ENCODE measurements around the gene TMEM43. TPM values are rescaled to one million over a fixed set of nuclear protein-coding genes. Genes with fewer than 3 reads are reported as not detected.

The TMEM43 gene
- total RNA-seq, 4 donors from 2014 or later, result 64.0 to 140 (median 76.3) TPM

DNA sequence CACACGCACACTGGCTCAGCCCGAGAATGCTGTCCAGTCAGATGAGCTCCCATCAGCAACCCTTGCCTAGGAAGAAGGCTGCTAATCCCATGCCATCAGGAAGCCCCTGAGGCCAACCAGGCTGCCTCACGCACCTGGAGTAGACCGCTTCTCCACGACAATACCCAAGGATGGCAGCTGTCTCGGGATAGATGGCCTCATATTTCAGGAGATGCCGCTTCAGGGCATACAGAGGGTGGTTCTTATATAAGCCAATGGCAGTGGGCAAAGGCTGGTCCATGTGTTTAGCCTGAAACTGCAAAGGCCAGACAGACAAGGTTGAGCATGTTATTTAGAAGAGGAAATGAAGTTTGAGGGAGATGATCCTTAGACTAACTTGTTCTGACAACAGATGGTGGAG lies 31.3 kb downstream of the TMEM43 start:
- no peak for DNase-seq
- TF ChIP-seq, protein P1, sequence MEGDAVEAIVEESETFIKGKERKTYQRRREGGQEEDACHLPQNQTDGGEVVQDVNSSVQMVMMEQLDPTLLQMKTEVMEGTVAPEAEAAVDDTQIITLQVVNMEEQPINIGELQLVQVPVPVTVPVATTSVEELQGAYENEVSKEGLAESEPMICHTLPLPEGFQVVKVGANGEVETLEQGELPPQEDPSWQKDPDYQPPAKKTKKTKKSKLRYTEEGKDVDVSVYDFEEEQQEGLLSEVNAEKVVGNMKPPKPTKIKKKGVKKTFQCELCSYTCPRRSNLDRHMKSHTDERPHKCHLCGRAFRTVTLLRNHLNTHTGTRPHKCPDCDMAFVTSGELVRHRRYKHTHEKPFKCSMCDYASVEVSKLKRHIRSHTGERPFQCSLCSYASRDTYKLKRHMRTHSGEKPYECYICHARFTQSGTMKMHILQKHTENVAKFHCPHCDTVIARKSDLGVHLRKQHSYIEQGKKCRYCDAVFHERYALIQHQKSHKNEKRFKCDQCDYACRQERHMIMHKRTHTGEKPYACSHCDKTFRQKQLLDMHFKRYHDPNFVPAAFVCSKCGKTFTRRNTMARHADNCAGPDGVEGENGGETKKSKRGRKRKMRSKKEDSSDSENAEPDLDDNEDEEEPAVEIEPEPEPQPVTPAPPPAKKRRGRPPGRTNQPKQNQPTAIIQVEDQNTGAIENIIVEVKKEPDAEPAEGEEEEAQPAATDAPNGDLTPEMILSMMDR (IDR thresholded peaks at IDR 0.05), result no peak
- no peak for TF ChIP-seq POLR2A (IDR thresholded peaks at IDR 0.05)
- peak overlapping the region in 1 of 4 donors; percentile 27 for H3K27ac ChIP-seq
- 50% methylated on average over 3 of the region's 7 CpGs for WGBS, 2 donors
- no peaks in the 10 kb centered on the region for H3K27me3 ChIP-seq
- intact Hi-C loops (cut with DNase I), result no loop called here
- peaks cover 0 to 28% (median 2%) of the 10 kb centered on the region in 3 donors for H3K4me1 ChIP-seq
- peaks cover 0 to 2% (median 0%) of the 10 kb centered on the region in 3 donors for H3K9me3 ChIP-seq
- H3K4me3 ChIP-seq, result no peak overlapping the region
- H3K36me3 ChIP-seq, result peaks cover 13 to 100% (median 38%) of the 10 kb centered on the region in 3 donors

DNA sequence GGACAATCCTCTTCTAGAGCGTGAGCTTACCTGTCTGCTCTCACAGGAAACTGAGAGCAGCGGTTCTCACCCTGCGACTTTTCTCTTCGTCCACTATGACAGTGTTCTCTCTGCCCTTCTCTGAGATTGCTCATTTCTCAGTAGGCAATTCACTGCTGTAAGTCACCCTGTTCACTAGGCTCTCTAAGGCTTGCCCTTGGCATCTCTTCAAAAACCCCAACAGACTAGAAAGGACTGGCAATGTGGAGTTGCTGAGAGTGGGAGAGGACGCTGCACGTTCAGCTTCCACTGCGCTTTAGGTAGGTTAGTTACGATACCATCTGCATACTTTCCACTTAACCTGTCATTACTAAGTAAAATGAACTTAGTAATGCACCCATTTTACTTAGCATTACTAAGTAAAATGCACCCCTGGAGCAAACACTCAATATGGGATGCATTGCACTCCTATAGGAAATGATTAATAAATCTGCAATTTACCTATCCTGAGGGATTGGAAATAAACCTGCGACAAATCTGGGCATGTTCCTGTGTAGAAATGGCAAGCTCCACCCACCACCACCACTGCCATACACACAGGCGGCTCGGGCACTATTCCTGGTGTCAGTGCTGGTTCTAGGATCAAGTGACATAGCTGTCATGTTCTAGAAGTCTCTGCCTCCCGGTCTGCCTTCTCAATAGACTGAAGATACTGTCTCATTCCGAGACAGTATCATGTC lies 32.1 kb downstream of the TMEM43 start:
- 33 to 59% methylated on average over 13 of the region's 13 CpGs for WGBS, 2 donors
- peak overlapping the region in 3 of 4 donors; percentile 8 to 72 (median 16) for H3K27ac ChIP-seq
- peaks cover 13 to 100% (median 43%) of the 10 kb centered on the region in 3 donors for H3K36me3 ChIP-seq
- no peak for DNase-seq
- peaks cover 0 to 10% (median 5%) of the 10 kb centered on the region in 3 donors for H3K9me3 ChIP-seq
- H3K4me3 ChIP-seq, result no peak overlapping the region
- no peaks in the 10 kb centered on the region for H3K27me3 ChIP-seq
- H3K4me1 ChIP-seq, result peaks cover 0 to 28% (median 2%) of the 10 kb centered on the region in 3 donors
- intact Hi-C loops (cut with DNase I), result no loop called here
- no peak for TF ChIP-seq POLR2A (IDR thresholded peaks at IDR 0.05)
- TF ChIP-seq, protein P1 (IDR thresholded peaks at IDR 0.05), result no peak

DNA sequence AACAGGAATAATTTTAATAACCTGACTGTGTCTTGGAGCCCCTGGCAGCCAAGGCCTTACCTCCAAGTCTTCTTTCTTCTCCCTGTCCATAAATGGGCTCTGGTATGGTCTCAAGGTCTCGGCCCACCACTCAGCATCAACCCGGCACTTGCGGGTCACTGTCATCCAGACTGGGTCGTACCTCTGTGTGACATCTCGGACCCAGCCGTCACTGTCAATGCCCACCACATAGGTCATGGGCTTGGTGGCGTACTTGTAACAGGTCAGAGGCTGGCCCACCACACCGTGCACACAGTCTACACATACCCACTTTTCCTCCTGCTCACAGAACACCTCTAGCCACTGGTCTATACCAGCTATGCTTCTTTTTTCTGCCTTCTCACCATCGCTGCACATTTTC lies 33.1 kb downstream of the TMEM43 start:
- peaks cover 17 to 100% (median 44%) of the 10 kb centered on the region in 3 donors for H3K36me3 ChIP-seq
- no peak for DNase-seq
- WGBS, 2 donors, result 91 to 96% methylated on average over 7 to 9 of the region's 9 CpGs

DNA sequence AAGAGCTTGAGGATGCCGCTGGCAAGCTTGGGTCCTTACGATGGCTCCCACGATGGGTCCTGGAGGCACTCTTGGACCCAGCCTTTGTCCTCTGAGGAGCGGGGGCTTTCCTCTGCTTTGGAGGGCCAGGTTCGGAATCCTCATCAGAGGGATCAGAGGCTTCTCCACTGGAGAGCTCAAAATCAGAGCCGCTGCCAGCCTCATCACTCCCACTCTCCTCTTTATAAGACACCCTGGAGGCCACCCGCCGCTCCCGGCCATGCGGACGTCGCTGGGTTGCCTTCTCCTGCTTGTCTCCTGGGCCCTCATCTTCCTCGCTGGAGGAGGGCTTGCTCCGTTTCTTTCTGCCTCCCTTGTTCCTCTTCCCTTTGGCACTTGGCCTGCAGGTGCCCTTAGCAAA lies 33.5 kb downstream of the TMEM43 start:
- H3K9me3 ChIP-seq, result peaks cover 0 to 13% (median 8%) of the 10 kb centered on the region in 3 donors
- no peak overlapping the region for H3K4me3 ChIP-seq
- TF ChIP-seq POLR2A (IDR thresholded peaks at IDR 0.05), result no peak
- TF ChIP-seq, protein P1 (IDR thresholded peaks at IDR 0.05), result no peak
- H3K36me3 ChIP-seq, result peaks cover 17 to 100% (median 47%) of the 10 kb centered on the region in 3 donors
- WGBS, 2 donors, result 95 to 96% methylated on average over 13 to 14 of the region's 14 CpGs
- intact Hi-C loops (cut with DNase I), result no loop called here
- no peak overlapping the region for H3K27ac ChIP-seq
- peaks cover 0 to 28% (median 2%) of the 10 kb centered on the region in 3 donors for H3K4me1 ChIP-seq
- no peaks in the 10 kb centered on the region for H3K27me3 ChIP-seq
- no peak for DNase-seq

More for the DNA sequence above, 33.1 kb downstream of the TMEM43 start:
- Histone ChIP-seq H3K4me1 (peaks cover 0 to 28% (median 2%) of the 10 kb centered on the region in 3 donors), H3K4me3 (no peak overlapping the region), H3K27ac (no peak overlapping the region), H3K27me3 (no peaks in the 10 kb centered on the region), H3K9me3 (peaks cover 0 to 13% (median 8%) of the 10 kb centered on the region in 3 donors)
- intact Hi-C loops (cut with DNase I), result no loop called here
- TF ChIP-seq POLR2A (IDR thresholded peaks at IDR 0.05), result no peak
- TF ChIP-seq, protein P1 (IDR thresholded peaks at IDR 0.05), result no peak

DNA sequence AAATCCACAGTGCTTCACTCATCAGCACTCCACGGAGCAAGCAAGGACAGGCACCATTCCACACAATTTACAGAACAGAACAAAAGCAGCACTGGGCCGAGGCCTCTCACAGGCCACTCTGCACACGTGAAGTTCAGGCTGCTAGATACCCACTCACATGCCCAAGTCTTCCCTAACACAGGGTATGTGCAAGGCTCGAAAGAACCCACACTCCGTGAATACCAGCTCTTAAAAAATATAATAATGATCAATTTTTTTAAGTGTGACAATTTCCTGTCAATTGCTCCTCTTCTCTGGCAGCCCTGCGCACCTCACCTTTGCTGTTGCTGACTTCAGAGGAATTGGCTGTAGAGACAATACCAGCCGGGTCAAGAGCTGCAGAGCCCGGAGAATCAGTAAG lies 34.6 kb downstream of the TMEM43 start:
- no peaks in the 10 kb centered on the region for H3K27me3 ChIP-seq
- intact Hi-C loops (cut with DNase I), result no loop called here
- TF ChIP-seq, protein P1 (IDR thresholded peaks at IDR 0.05), result no peak
- TF ChIP-seq POLR2A (IDR thresholded peaks at IDR 0.05), result no peak
- H3K36me3 ChIP-seq, result peaks cover 20 to 100% (median 55%) of the 10 kb centered on the region in 3 donors
- no peak overlapping the region for H3K4me3 ChIP-seq
- H3K27ac ChIP-seq, result no peak overlapping the region
- H3K4me1 ChIP-seq, result peaks cover 0 to 28% (median 2%) of the 10 kb centered on the region in 3 donors
- peaks cover 0 to 13% (median 8%) of the 10 kb centered on the region in 3 donors for H3K9me3 ChIP-seq
- 88 to 95% methylated on average over 8 of the region's 8 CpGs for WGBS, 2 donors
- no peak for DNase-seq
